CD14-positive monocyte (primary cell): Measurements from ENCODE around the gene RMND5A. TPM values are rescaled to one million over a fixed set of nuclear protein-coding genes. Genes with fewer than 3 reads are reported as not detected.
A peak's percentile ranks its signal among the peaks of the same experiment; 100 is the strongest.
"Not testable (repeated sequence)": the region's sequence is repeated elsewhere in the genome, so short reads cannot be mapped to it uniquely, and the experiment has no call there.

ENCODE experiments used
- DNase-seq, 3 donors: peaks; one replicate each; pipeline ENCODE4 v3.0.0-alpha.2; 2011 to 2022
- H2AFZ ChIP-seq: 2 replicates; pipeline ENCODE4 v1.6.0; 2012; ENCODE audit warnings: mild to moderate bottlenecking, low read depth, low read length, inconsistent platforms; ENCODE audit not compliant: insufficient read depth, poor library complexity, severe bottlenecking
- H3K27ac ChIP-seq, 2 donors: 1 replicate in 1 of 2; 2 replicates in 1 of 2; pipeline ENCODE4 v1.5.1; 2012 to 2013; ENCODE audit warnings: low read length in 2 of 2, control low read depth in 1 of 2, inconsistent platforms in 1 of 2, low read depth in 1 of 2, mild to moderate bottlenecking in 1 of 2
- H3K27me3 ChIP-seq, 2 donors: one replicate each; pipeline versions ENCODE4 v1.6.0 to v1.6.1; 2011 to 2013; ENCODE audit warnings: low read length in 2 of 2; ENCODE audit not compliant: control insufficient read depth in 2 of 2, insufficient read depth in 2 of 2
- H3K36me3 ChIP-seq, 2 donors: replicated peaks in 1 of 2; 1 replicate in 1 of 2; 2 replicates in 1 of 2; pipeline versions ENCODE4 v1.5.1 to v1.6.1; 2012 to 2013; ENCODE audit warnings: low read length in 2 of 2, control low read depth in 1 of 2, inconsistent platforms in 1 of 2, mild to moderate bottlenecking in 1 of 2; ENCODE audit not compliant: insufficient read depth in 2 of 2, control insufficient read depth in 1 of 2
- H3K4me1 ChIP-seq, 2 donors: 1 replicate in 1 of 2; 2 replicates in 1 of 2; pipeline versions ENCODE4 v1.5.1 to v1.6.1; 2012 to 2013; ENCODE audit warnings: low read length in 2 of 2, control low read depth in 1 of 2, inconsistent platforms in 1 of 2, mild to moderate bottlenecking in 1 of 2, moderate library complexity in 1 of 2; ENCODE audit not compliant: insufficient read depth in 2 of 2, control insufficient read depth in 1 of 2
- H3K4me2 ChIP-seq: replicated peaks from 2 replicates; pipeline ENCODE3; 2012; ENCODE audit warnings: low read length, moderate library complexity, mild to moderate bottlenecking; ENCODE audit not compliant: poor library complexity, severe bottlenecking; ENCODE audit errors: extremely low read depth
- H3K4me3 ChIP-seq, 3 experiments: fragments of 200-600 bp in 1 of 3; sonication (generic) in 1 of 3; replicated peaks in 1 of 3; 1 replicate in 2 of 3; 2 replicates in 1 of 3; pipeline ENCODE4 v1.5.1; 2011 to 2013; ENCODE audit warnings: low read length in 3 of 3, mild to moderate bottlenecking in 3 of 3, control low read depth in 2 of 3, low read depth in 2 of 3, inconsistent platforms in 1 of 3, moderate library complexity in 1 of 3
- H3K79me2 ChIP-seq: 2 replicates; pipeline ENCODE4 v1.6.0; 2012; ENCODE audit warnings: mild to moderate bottlenecking, control low read depth, inconsistent platforms, low read length, moderate library complexity; ENCODE audit not compliant: insufficient read depth
- H3K9ac ChIP-seq: 2 replicates; pipeline ENCODE4 v1.6.0; 2017; ENCODE audit warnings: low read length, mild to moderate bottlenecking; ENCODE audit not compliant: insufficient read depth, poor library complexity, severe bottlenecking
- H3K9me3 ChIP-seq, 2 donors: replicated peaks in 1 of 2; 1 replicate in 1 of 2; 2 replicates in 1 of 2; pipeline versions ENCODE4 v1.5.1 to v1.6.1; 2012 to 2013; ENCODE audit warnings: low read length in 2 of 2, control low read depth in 1 of 2; ENCODE audit not compliant: control insufficient read depth in 1 of 2, insufficient read depth in 1 of 2
- H4K20me1 ChIP-seq: 2 replicates; pipeline ENCODE4 v1.6.0; 2012; ENCODE audit warnings: mild to moderate bottlenecking, low read length, control low read depth, moderate library complexity; ENCODE audit not compliant: insufficient read depth
- H3K27ac Mint-ChIP-seq, 7 donors: one replicate each; pipeline ENCODE4 v1.8.0; 2020; ENCODE audit warnings: mild to moderate bottlenecking in 7 of 7, mixed read lengths in 7 of 7, moderate library complexity in 6 of 7, inconsistent platforms in 2 of 7
- H3K27me3 Mint-ChIP-seq, 3 donors: one replicate each; pipeline ENCODE4 v1.8.0; 2021 to 2022; ENCODE audit warnings: low read depth in 3 of 3, mild to moderate bottlenecking in 3 of 3, mixed read lengths in 3 of 3, moderate library complexity in 3 of 3, inconsistent platforms in 1 of 3
- H3K36me3 Mint-ChIP-seq, 2 donors: one replicate each; pipeline ENCODE4 v1.8.0; 2020; ENCODE audit warnings: mixed read lengths in 2 of 2, inconsistent platforms in 1 of 2, mild to moderate bottlenecking in 1 of 2
- H3K4me1 Mint-ChIP-seq: one replicate; pipeline ENCODE4 v1.8.0; 2020; ENCODE audit warnings: mild to moderate bottlenecking, mixed read lengths
- H3K4me3 Mint-ChIP-seq, 2 donors: one replicate each; pipeline ENCODE4 v1.8.0; 2020; ENCODE audit warnings: mild to moderate bottlenecking in 2 of 2, mixed read lengths in 2 of 2, moderate library complexity in 1 of 2
- H3K9me3 Mint-ChIP-seq, 7 donors: one replicate each; pipeline ENCODE4 v1.8.0; 2020 to 2022; ENCODE audit warnings: mixed read lengths in 7 of 7, mild to moderate bottlenecking in 6 of 7, moderate library complexity in 6 of 7, inconsistent platforms in 2 of 7
- CTCF ChIP-seq: fragments of 200-600 bp; IDR thresholded peaks from one replicate; pipeline ENCODE4 v1.8.0; 2022; ENCODE audit warnings: antibody characterized with exemption, mild to moderate bottlenecking
- WGBS: methylation state at CpG from one replicate; pipeline ENCODE4 v1.1.5; 2013; ENCODE audit warnings: missing lambda C conversion rate; ENCODE audit not compliant: insufficient coverage; 5-methylcytosine and 5-hydroxymethylcytosine counted together
- intact Hi-C, 2 donors: fragments of 100-400 bp; cut with micrococcal nuclease; formaldehyde crosslinking; loops; one replicate each; pipeline versions ENCODE4 v1.15.0 to v1.15.1; 2023
- polyA minus RNA-seq: library from RNA; depleted of rRNA, polyadenylated mRNA; stranded (reverse); fragments of >200 nt; gene quantifications from 2 replicates; pipeline ENCODE4 v1.2.3, GENCODE V29; 2012
- polyA plus RNA-seq, 3 donors: library from polyadenylated mRNA; depleted of rRNA in 1 of 3; unstranded in 2 of 3; stranded (reverse) in 1 of 3; fragments of 300-500 nt in 2 of 3; fragments of >200 nt in 1 of 3; fragmentation: Illumina TruSeq in 2 of 3; gene quantifications; 1 replicate in 2 of 3; 2 replicates in 1 of 3; pipeline ENCODE4 v1.2.3, GENCODE V29; 2012 to 2021
- total RNA-seq, 12 experiments: library from RNA in 1 of 12; stranded (reverse) in 1 of 12; fragments of 120-200 nt in 1 of 12; gene quantifications; one replicate each; pipeline ENCODE4 v1.2.4 and lab custom pipeline; 2013 to 2026; ENCODE audit warnings: mixed read lengths in 6 of 12, inconsistent platforms in 1 of 12

RMND5A gene
- total RNA-seq (2013) = 52.8 TPM
- polyA plus RNA-seq = 10 to 100 TPM; 18.5 to 20.3 (median 18.9) TPM
- polyA minus RNA-seq = 18.4 and 23.1 TPM in 2 replicates
- total RNA-seq (lab: John Stamatoyannopoulos, UW) = 41.5 to 290 (median 215) reads per million in 11 experiments

- H3K4me1 Mint-ChIP-seq, H4K20me1 ChIP-seq, H3K27me3 Mint-ChIP-seq, H3K36me3 ChIP-seq, H3K4me1 ChIP-seq, H3K9me3 ChIP-seq, H3K27me3 ChIP-seq, H3K9me3 Mint-ChIP-seq, intact Hi-C loops, H3K36me3 Mint-ChIP-seq: not testable (repeated sequence)
- peak within 1 kb of the TSS; percentile 43 to 96 (median 72) for H3K4me3 ChIP-seq
- 0% methylated on average over 6 of the region's 95 CpGs for WGBS
- peak within 1 kb of the TSS; percentile 79 to 81 for H3K27ac ChIP-seq
- Mint-ChIP-seq H3K4me3 (peak within 1 kb of the TSS; percentile 78 to 84), H3K27ac (peak within 1 kb of the TSS; percentile 58 to 95 (median 81))
- H2AFZ ChIP-seq = peak within 1 kb of the TSS; percentile 50
- peaks cover 12% of the 10 kb centered on the region for H3K79me2 ChIP-seq
- peak within 1 kb of the TSS; percentile 58 for H3K4me2 ChIP-seq
- DNase-seq = peak; percentile 87 to 95 (median 94)
- H3K9ac ChIP-seq = peak within 1 kb of the TSS; percentile 69
Observed at GRCh38 chr2:86719637-86720539, at the start of gene RMND5A. Gene RMND5A, plus strand, starts transcription at chr2:86720291. Its CDS starts 377 bp downstream, at chr2:86720668.

DNA sequence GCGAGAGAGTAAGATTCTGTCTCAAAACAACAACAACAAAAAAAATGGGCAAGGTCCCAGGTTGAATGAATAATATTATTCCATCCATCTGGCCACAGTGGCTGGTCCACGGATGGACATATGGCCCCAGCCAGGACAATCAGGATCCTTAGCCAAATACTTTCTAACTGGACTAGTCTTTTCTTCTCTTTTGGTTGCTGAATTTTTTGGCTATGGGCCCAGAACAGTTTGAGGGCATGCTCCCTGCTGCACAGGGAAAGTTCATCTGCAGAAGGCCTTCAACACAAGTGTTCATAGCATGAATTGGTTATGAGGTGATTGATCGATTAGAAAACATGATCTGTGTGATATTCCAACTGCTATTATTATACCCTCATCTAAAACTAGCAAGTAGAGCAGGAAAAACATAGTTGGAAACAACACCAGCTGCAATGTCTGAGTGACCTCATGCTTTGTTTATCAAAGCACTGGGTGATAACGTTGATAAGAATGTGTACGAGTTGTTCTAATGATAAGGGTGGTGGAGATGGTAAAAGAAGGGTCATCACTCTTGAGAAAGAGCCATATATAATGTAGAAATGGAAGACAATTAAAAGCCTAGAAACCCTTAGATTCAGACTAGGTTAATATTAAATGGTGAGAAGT lies 48.6 kb upstream of the RMND5A start:
- Histone ChIP-seq H4K20me1 (no peaks in the 10 kb centered on the region), H3K79me2 (no peaks in the 10 kb centered on the region), H3K9me3 (no peaks in the 10 kb centered on the region), H3K4me3 (no peak overlapping the region), H2AFZ (no peak overlapping the region), H3K36me3 (no peaks in the 10 kb centered on the region), H3K4me2 (no peak overlapping the region), H3K4me1 (no peaks in the 10 kb centered on the region), H3K9ac (no peak overlapping the region), H3K27me3 (no peaks in the 10 kb centered on the region), H3K27ac (no peak overlapping the region)
- H3K27ac Mint-ChIP-seq = no peak overlapping the region
- DNase-seq = no peak
- peaks cover 0 to 2% (median 0%) of the 10 kb centered on the region in 3 donors for H3K27me3 Mint-ChIP-seq
- no peaks in the 10 kb centered on the region for H3K4me1 Mint-ChIP-seq
- H3K36me3 Mint-ChIP-seq = no peaks in the 10 kb centered on the region
- intact Hi-C loops = no loop called here
- no peak overlapping the region for H3K4me3 Mint-ChIP-seq
- TF ChIP-seq CTCF = no peak
- H3K9me3 Mint-ChIP-seq = peaks cover 4 to 9% (median 5%) of the 10 kb centered on the region in 7 donors
- no CpG with 5 or more reads among the region's 5 CpGs for WGBS
